Activated B cell treated with CpG ODN at 0.5 μM for 24 hours (primary cell): ENCODE measurements around the gene MTFR2. TPM values are rescaled to one million over a fixed set of nuclear protein-coding genes. Genes with fewer than 3 reads are reported as not detected.

Source experiments
- ATAC-seq: fragments of 200-7000 bp; cut with Tn5 transposase; one replicate; pipeline ENCODE4 v1.10.0; 2021; ENCODE audit warnings: low read depth, mild to moderate bottlenecking, moderate library complexity
- CTCF ChIA-PET: fragments of 350-600 bp; sonication (Branson Sonifier 250); formaldehyde crosslinking; loops from one replicate; lab custom pipeline; 2021; ENCODE audit warnings: antibody characterized with exemption; lab: Charles Lee
- POLR2A ChIA-PET: fragments of 350-600 bp; sonication (Branson Sonifier 250); formaldehyde crosslinking; loops from one replicate; lab custom pipeline; 2021; ENCODE audit warnings: antibody characterized with exemption; lab: Charles Lee
- DNase-seq: peaks from one replicate; pipeline ENCODE4 v3.0.0; 2022
- H3K27ac Mint-ChIP-seq: one replicate; pipeline ENCODE4 v1.8.0; 2020; ENCODE audit warnings: mixed read lengths
- H3K27me3 Mint-ChIP-seq: one replicate; pipeline ENCODE4 v1.8.0; 2021; ENCODE audit warnings: mixed read lengths
- H3K36me3 Mint-ChIP-seq: one replicate; pipeline ENCODE4 v1.8.0; 2021; ENCODE audit warnings: low read depth, mixed read lengths
- H3K4me1 Mint-ChIP-seq: one replicate; pipeline ENCODE4 v1.8.0; 2021; ENCODE audit warnings: mixed read lengths
- H3K4me3 Mint-ChIP-seq: one replicate; pipeline ENCODE4 v1.8.0; 2020; ENCODE audit warnings: mild to moderate bottlenecking, mixed read lengths
- H3K9me3 Mint-ChIP-seq: one replicate; pipeline ENCODE4 v1.8.0; 2020; ENCODE audit warnings: mixed read lengths
- intact Hi-C: fragments of 100-400 bp; cut with micrococcal nuclease; formaldehyde crosslinking; loops from one replicate; pipeline ENCODE4 v1.15.1; 2024
- total RNA-seq: library from RNA; stranded (reverse); gene quantifications from 2 replicates; pipeline ENCODE4 v1.2.3, GENCODE V29; 2022
- TF ChIP-seq, protein P1 (sequence below): fragments of 200-600 bp; IDR thresholded peaks from one replicate; pipeline ENCODE4 v1.8.0; 2022; ENCODE audit warnings: antibody characterized with exemption, mild to moderate bottlenecking

MTFR2 gene
- total RNA-seq, 1 donor from 2014 or later = 3.5 TPM

DNA sequence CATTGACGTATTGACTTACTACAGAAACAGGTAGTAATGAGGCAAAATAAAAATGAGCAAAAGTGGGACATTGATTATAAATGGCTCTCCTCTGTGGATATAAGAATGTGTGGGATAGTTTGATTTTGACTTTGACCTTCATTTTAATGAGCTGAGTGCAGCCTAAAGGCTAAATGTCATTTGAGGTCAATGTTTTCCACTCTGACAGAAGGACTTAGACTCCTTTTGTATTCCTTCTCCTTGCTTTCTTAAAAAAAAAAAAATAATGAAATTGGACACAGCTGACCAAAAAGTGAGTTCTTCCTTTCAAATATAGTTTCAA is 68.6 kb downstream of the MTFR2 start:
- Mint-ChIP-seq H3K36me3 (peaks cover 14% of the 10 kb centered on the region), H3K4me3 (no peak overlapping the region), H3K4me1 (peaks cover 15% of the 10 kb centered on the region), H3K9me3 (no peaks in the 10 kb centered on the region), H3K27ac (no peak overlapping the region), H3K27me3 (no peaks in the 10 kb centered on the region)
- DNase-seq (no peak), ATAC-seq (no peak)
- intact Hi-C loops = no loop called here
- TF ChIP-seq, protein P1, sequence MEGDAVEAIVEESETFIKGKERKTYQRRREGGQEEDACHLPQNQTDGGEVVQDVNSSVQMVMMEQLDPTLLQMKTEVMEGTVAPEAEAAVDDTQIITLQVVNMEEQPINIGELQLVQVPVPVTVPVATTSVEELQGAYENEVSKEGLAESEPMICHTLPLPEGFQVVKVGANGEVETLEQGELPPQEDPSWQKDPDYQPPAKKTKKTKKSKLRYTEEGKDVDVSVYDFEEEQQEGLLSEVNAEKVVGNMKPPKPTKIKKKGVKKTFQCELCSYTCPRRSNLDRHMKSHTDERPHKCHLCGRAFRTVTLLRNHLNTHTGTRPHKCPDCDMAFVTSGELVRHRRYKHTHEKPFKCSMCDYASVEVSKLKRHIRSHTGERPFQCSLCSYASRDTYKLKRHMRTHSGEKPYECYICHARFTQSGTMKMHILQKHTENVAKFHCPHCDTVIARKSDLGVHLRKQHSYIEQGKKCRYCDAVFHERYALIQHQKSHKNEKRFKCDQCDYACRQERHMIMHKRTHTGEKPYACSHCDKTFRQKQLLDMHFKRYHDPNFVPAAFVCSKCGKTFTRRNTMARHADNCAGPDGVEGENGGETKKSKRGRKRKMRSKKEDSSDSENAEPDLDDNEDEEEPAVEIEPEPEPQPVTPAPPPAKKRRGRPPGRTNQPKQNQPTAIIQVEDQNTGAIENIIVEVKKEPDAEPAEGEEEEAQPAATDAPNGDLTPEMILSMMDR = no peak
- CTCF ChIA-PET = no interaction called here
- POLR2A ChIA-PET = no interaction called here

Other genes starting within 250 kb of the MTFR2 start
- gene BCLAF1, start 39.5 kb upstream of the MTFR2 start, total RNA-seq = 253 and 259 TPM in 2 replicates